BLaER1 treated with 17β-estradiol and CSF1 and Interleukin-3, amounts not matched to agents 10 nM and 100 nM (cell line): ENCODE data around the gene ST8SIA2.

ENCODE experiments used
- H3K27ac ChIP-seq, 11 experiments: shearing (Covaris generic); formaldehyde crosslinking; 2 replicates each; pipeline ENCODE4 v1.8.1; 2022
- H3K27me3 ChIP-seq, 11 experiments: shearing (Covaris generic); formaldehyde crosslinking; 2 replicates each; pipeline ENCODE4 v1.8.1; 2022
- H3K36me3 ChIP-seq, 11 experiments: shearing (Covaris generic); formaldehyde crosslinking; 2 replicates each; pipeline ENCODE4 v1.8.1; 2022
- H3K4me1 ChIP-seq, 10 experiments: shearing (Covaris generic); formaldehyde crosslinking; 2 replicates each; pipeline ENCODE4 v1.8.1; 2022
- H3K4me2 ChIP-seq, 11 experiments: shearing (Covaris generic); formaldehyde crosslinking; 2 replicates each; pipeline ENCODE4 v1.8.1; 2022
- H3K4me3 ChIP-seq, 10 experiments: shearing (Covaris generic); formaldehyde crosslinking; 2 replicates each; pipeline ENCODE4 v1.8.1; 2022
- H3K9ac ChIP-seq, 11 experiments: shearing (Covaris generic); formaldehyde crosslinking; 2 replicates each; pipeline ENCODE4 v1.8.1; 2022
- H3K9me3 ChIP-seq, 11 experiments: shearing (Covaris generic); formaldehyde crosslinking; replicated peaks in 1 of 11; 2 replicates each; pipeline ENCODE4 v1.8.1; 2022
- H4K20me1 ChIP-seq, 11 experiments: shearing (Covaris generic); formaldehyde crosslinking; 2 replicates each; pipeline ENCODE4 v1.8.1; 2022
- Cebpa-rat ChIP-seq, 11 experiments: shearing (Covaris generic); IDR thresholded peaks; 2 replicates each; pipeline ENCODE4 v1.8.1; 2022

Gene ST8SIA2

GRCh38 chr15:92416557-92416956 is 22.9 kb downstream of the ST8SIA2 start:
- Histone ChIP-seq H3K4me2 (no peak overlapping the region), H3K4me3 (no peak overlapping the region), H4K20me1 (peaks cover 0 to 5% (median 0%) of the 10 kb centered on the region in 11 experiments; a peak in 1 of 22 replicates), H3K9me3 (peaks cover 0 to 5% (median 0%) of the 10 kb centered on the region in 11 experiments; a peak in 1 of 22 replicates), H3K27ac (no peak overlapping the region), H3K27me3 (no peaks in the 10 kb centered on the region), H3K9ac (no peak overlapping the region), H3K36me3 (peaks cover 0 to 72% (median 40%) of the 10 kb centered on the region in 11 experiments; a peak in 16 of 22 replicates), H3K4me1 (peaks cover 0 to 9% (median 4%) of the 10 kb centered on the region in 10 experiments; a peak in 9 of 20 replicates)
- no peak for TF ChIP-seq Cebpa-rat (IDR thresholded peaks at IDR 0.05)

DNA sequence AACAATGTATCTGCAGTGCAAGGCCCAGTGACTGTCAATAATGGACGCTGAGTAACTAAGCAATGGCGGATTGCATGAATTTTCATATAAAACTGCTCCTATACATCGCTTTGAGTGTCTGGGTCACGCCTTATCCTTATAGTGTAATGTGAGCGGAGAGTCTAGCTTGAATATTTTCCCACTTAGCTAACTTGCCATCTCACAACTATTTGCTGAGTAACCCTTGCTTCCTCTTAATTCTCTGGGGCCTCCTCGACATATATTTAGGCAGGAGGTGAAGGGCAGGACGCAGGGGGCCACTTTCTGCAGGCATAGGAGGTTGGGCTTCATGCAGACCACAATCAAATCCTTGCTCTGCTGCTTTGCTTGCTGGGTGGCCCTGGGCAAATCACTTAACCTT is 24.0 kb downstream of the ST8SIA2 start:
- Histone ChIP-seq H3K27me3 (no peaks in the 10 kb centered on the region), H4K20me1 (0 out of 22 replicates have a peak, but pooled peaks cover 0 to 4% (median 0%) of the 10 kb centered on the region in 11 experiments), H3K9me3 (peaks cover 0 to 5% (median 0%) of the 10 kb centered on the region in 11 experiments; a peak in 2 of 22 replicates), H3K4me2 (peak overlapping the region in 2 of 11 experiments; percentile 5 to 12; a peak in 1 of 22 replicates), H3K4me1 (peaks cover 0 to 8% (median 4%) of the 10 kb centered on the region in 10 experiments; a peak in 4 of 20 replicates), H3K36me3 (peaks cover 0 to 81% (median 49%) of the 10 kb centered on the region in 11 experiments; a peak in 16 of 22 replicates), H3K4me3 (no peak overlapping the region), H3K9ac (no peak overlapping the region), H3K27ac (no peak overlapping the region)
- TF ChIP-seq Cebpa-rat (IDR thresholded peaks at IDR 0.05) = no peak

GRCh38 chr15:92418864-92419263 is 25.2 kb downstream of the ST8SIA2 start:
- TF ChIP-seq Cebpa-rat (IDR thresholded peaks at IDR 0.05) = no peak
- Histone ChIP-seq H3K4me2 (no peak overlapping the region), H3K4me3 (no peak overlapping the region), H4K20me1 (no peaks in the 10 kb centered on the region), H3K36me3 (peaks cover 0 to 81% (median 39%) of the 10 kb centered on the region in 11 experiments; a peak in 16 of 22 replicates), H3K9me3 (peaks cover 0 to 5% (median 0%) of the 10 kb centered on the region in 11 experiments; a peak in 2 of 22 replicates), H3K4me1 (peaks cover 0 to 8% (median 4%) of the 10 kb centered on the region in 10 experiments; a peak in 4 of 20 replicates), H3K27ac (no peak overlapping the region), H3K9ac (no peak overlapping the region), H3K27me3 (no peaks in the 10 kb centered on the region)

- Histone ChIP-seq H3K27ac (no peak overlapping the region), H3K4me1 (peaks cover 6 to 26% (median 18%) of the 10 kb centered on the region in 10 experiments; a peak in 16 of 20 replicates), H4K20me1 (no peaks in the 10 kb centered on the region), H3K9ac (no peak overlapping the region), H3K36me3 (peaks cover 0 to 53% (median 18%) of the 10 kb centered on the region in 11 experiments; a peak in 11 of 22 replicates), H3K27me3 (no peaks in the 10 kb centered on the region), H3K9me3 (no peaks in the 10 kb centered on the region; a peak in 2 of 22 replicates), H3K4me3 (no peak overlapping the region), H3K4me2 (no peak overlapping the region)
- no peak for TF ChIP-seq Cebpa-rat (IDR thresholded peaks at IDR 0.05)
Observed at GRCh38 chr15:92421976-92422375, 28.3 kb downstream of the ST8SIA2 start.

- Histone ChIP-seq H3K4me2 (peak overlapping the region in 9 of 11 experiments; percentile 10 to 61 (median 41); a peak in 16 of 22 replicates), H3K27me3 (no peaks in the 10 kb centered on the region), H3K27ac (no peak overlapping the region), H3K4me1 (peaks cover 6 to 27% (median 19%) of the 10 kb centered on the region in 10 experiments; a peak in 18 of 20 replicates), H3K36me3 (peaks cover 0 to 33% (median 14%) of the 10 kb centered on the region in 11 experiments; a peak in 11 of 22 replicates), H3K9me3 (no peaks in the 10 kb centered on the region; a peak in 1 of 22 replicates), H3K9ac (peak overlapping the region in 1 of 11 experiments; percentile 10; a peak in 1 of 22 replicates), H3K4me3 (no peak overlapping the region), H4K20me1 (no peaks in the 10 kb centered on the region)
- TF ChIP-seq Cebpa-rat (IDR thresholded peaks at IDR 0.05) = no peak
Observed at GRCh38 chr15:92425578-92426225, 32.0 kb downstream of the ST8SIA2 start.

GRCh38 chr15:92429378-92430068 is 35.8 kb downstream of the ST8SIA2 start:
- no peaks in the 10 kb centered on the region for H3K9me3 ChIP-seq
- no peak for TF ChIP-seq Cebpa-rat (IDR thresholded peaks at IDR 0.05)
- H3K27me3 ChIP-seq = no peaks in the 10 kb centered on the region
- peaks cover 0 to 57% (median 34%) of the 10 kb centered on the region in 11 experiments; a peak in 16 of 22 replicates for H3K36me3 ChIP-seq
- peak overlapping the region in 2 of 11 experiments; percentile 5 to 35; a peak in 1 of 22 replicates for H3K27ac ChIP-seq
- H3K4me2 ChIP-seq = peak overlapping the region in 6 of 11 experiments; percentile 1 to 13 (median 10); a peak in 2 of 22 replicates
- H3K4me3 ChIP-seq = no peak overlapping the region
- H3K9ac ChIP-seq = no peak overlapping the region
- no peaks in the 10 kb centered on the region for H4K20me1 ChIP-seq
- H3K4me1 ChIP-seq = peaks cover 6 to 26% (median 18%) of the 10 kb centered on the region in 10 experiments; a peak in 18 of 20 replicates

- Histone ChIP-seq H3K9me3 (no peaks in the 10 kb centered on the region), H4K20me1 (no peaks in the 10 kb centered on the region)
Observed at GRCh38 chr15:92430069-92430440, 36.4 kb downstream of the ST8SIA2 start.

GRCh38 chr15:92435145-92435544 is 41.5 kb downstream of the ST8SIA2 start:
- Histone ChIP-seq H3K27me3 (no peaks in the 10 kb centered on the region), H3K27ac (no peak overlapping the region), H3K4me1 (peaks cover 0 to 6% (median 0%) of the 10 kb centered on the region in 10 experiments; a peak in 1 of 20 replicates), H3K9ac (no peak overlapping the region), H3K9me3 (no peaks in the 10 kb centered on the region), H3K4me3 (no peak overlapping the region), H3K36me3 (peaks cover 0 to 100% (median 90%) of the 10 kb centered on the region in 11 experiments; a peak in 16 of 22 replicates), H4K20me1 (no peaks in the 10 kb centered on the region; a peak in 1 of 22 replicates), H3K4me2 (no peak overlapping the region)
- no peak for TF ChIP-seq Cebpa-rat (IDR thresholded peaks at IDR 0.05)

More at GRCh38 chr15:92430069-92430440, 36.4 kb downstream of the ST8SIA2 start:
- Histone ChIP-seq H3K27me3 (no peaks in the 10 kb centered on the region), H3K4me3 (no peak overlapping the region), H3K27ac (peak overlapping the region in 1 of 11 experiments; percentile 35; a peak in 1 of 22 replicates), H3K4me2 (no peak overlapping the region), H3K4me1 (peaks cover 6 to 20% (median 15%) of the 10 kb centered on the region in 10 experiments; a peak in 18 of 20 replicates), H3K36me3 (peaks cover 0 to 63% (median 39%) of the 10 kb centered on the region in 11 experiments; a peak in 16 of 22 replicates), H3K9ac (no peak overlapping the region)
- TF ChIP-seq Cebpa-rat (IDR thresholded peaks at IDR 0.05) = no peak
